Omental fat pad (tissue), 4 donors: ENCODE data around the gene APOBEC3G. TPM values are rescaled to one million over a fixed set of nuclear protein-coding genes. Genes with fewer than 3 reads are reported as not detected.
"Not testable (repeated sequence)": the region's sequence is repeated elsewhere in the genome, so short reads cannot be mapped to it uniquely, and the experiment has no call there.

ENCODE experiments used
- ATAC-seq: fragments of 150-250 bp; one replicate; pipeline ENCODE4 v1.9.1; 2016; ENCODE audit warnings: mild to moderate bottlenecking, moderate library complexity; ENCODE audit not compliant: low FRiP score
- DNase-seq: peaks from one replicate; pipeline ENCODE4 v3.0.0-alpha.2; 2019; ENCODE audit warnings: low spot score
- CTCF ChIP-seq, 3 donors: fragments of 450-650 bp; IDR thresholded peaks; one replicate each; pipeline ENCODE4 v1.5.1; 2016 to 2017; ENCODE audit warnings: antibody characterized with exemption in 3 of 3, mild to moderate bottlenecking in 3 of 3, moderate library complexity in 2 of 3
- total RNA-seq, 4 donors: library from RNA; depleted of rRNA; stranded (reverse); fragments of >200 nt; gene quantifications; one replicate each; pipeline ENCODE4 v1.1.0, GENCODE V29; 2016

Gene APOBEC3G
- total RNA-seq, 4 donors from 2014 or later: 5.5 to 20.3 (median 6.7) TPM

GRCh38 chr22:39070186-39070585 is 6.9 kb upstream of the APOBEC3G start:
- no peak for TF ChIP-seq CTCF (IDR thresholded peaks at IDR 0.05)
- ATAC-seq (no peak), DNase-seq (no peak)

DNA sequence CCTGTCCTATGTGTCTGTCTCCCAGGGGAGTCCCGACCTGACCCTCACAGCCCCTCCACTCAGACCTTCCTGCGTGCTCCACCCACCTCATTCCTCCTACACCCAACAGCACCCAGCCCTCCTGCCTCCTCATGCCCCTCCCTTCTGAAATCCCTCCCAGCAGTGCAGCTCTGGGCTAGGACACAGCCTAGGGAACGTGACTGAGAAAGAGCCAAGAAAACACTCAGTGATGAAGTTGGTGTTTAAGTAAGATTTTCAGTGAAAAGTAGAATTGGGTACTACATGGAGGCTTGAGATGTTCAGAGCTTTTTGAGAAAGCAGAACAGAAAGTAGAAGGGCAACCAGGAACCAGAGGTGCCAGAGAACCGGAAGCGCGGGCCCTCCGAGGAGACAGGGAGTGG is 4.5 kb upstream of the APOBEC3G start:
- not testable (repeated sequence) for ATAC-seq, DNase-seq

- TF ChIP-seq CTCF (IDR thresholded peaks at IDR 0.05): no peak
- DNase-seq (no peak), ATAC-seq (no peak)
These were observed 3.1 kb upstream of the APOBEC3G start for GRCh38 chr22:39073981-39074380.

GRCh38 chr22:39076155-39077025 is 685 bp upstream of the APOBEC3G start:
- not testable (repeated sequence) for DNase-seq
- peak; percentile 92 for ATAC-seq

GRCh38 chr22:39077912-39078311 is 837 bp downstream of the APOBEC3G start:
- ATAC-seq, DNase-seq: not testable (repeated sequence)

DNA sequence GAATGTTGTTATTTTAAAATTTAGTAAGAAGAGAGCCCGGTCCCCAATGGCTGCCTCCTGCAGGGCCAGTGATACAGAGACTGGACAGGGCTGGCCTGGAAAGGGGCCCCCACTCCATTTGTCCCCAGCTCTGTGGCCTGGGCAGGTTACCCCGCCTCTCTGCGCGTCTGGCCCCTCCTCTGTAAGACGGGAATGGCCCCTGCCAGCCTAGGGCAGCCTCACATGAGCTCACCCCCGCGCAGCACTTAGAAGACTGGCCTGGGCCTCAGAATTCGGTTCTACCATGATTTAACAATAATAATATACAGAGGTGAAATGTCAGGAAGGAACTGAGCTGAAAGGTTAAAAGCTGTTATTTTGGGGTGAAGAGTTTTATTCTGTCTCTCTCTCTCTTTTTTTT is 1.3 kb downstream of the APOBEC3G start:
- ATAC-seq (no peak), DNase-seq (no peak)
- TF ChIP-seq CTCF (IDR thresholded peaks at IDR 0.05): no peak

DNA sequence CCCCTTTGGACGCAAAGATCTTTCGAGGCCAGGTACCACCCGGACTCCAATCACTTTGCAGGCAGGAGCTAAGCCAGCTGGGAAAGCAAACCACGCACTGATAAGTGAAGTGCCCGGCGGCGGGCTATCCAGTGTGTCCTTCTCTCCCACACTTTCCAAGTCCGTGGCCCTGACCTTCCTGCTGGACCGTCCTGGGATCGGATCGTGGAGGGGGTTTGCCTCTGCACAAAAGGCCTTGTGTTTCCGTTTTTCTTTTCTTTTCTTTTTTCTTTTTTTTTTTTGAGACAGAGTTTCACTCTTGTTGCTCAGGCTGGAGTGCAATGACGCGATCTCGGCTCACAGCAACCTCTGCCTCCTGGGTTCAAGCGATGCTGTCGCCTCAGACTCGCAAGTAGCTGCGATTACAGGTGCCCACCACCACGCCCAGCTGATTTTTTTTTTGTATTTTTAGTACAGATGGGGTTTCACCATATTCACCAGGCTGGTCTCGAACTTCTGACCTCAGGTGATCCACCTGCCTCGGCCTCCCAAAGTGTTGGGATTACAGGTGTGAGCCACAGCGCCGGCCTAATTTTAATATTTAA is 2.1 kb downstream of the APOBEC3G start:
- not testable (repeated sequence) for ATAC-seq, DNase-seq

GRCh38 chr22:39080052-39080762 is 3.1 kb downstream of the APOBEC3G start:
- ATAC-seq (no peak), DNase-seq (no peak)
- TF ChIP-seq CTCF (IDR thresholded peaks at IDR 0.05): no peak

DNA sequence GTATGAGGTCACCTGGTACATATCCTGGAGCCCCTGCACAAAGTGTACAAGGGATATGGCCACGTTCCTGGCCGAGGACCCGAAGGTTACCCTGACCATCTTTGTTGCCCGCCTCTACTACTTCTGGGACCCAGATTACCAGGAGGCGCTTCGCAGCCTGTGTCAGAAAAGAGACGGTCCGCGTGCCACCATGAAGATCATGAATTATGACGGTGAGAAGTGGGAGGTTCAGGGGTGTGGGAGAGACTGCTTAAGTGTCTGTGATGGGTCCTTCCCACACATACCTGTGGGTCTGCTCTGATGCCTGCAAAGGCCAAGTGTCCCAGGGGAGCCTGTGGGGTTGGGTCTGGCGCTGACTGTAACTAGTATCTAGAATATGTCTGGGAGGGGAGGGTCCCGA is 3.9 kb downstream of the APOBEC3G start:
- ATAC-seq (no peak), DNase-seq (no peak)
- TF ChIP-seq CTCF (IDR thresholded peaks at IDR 0.05): no peak
